ENCODE results near the gene HNRNPA2B1. TPM values are rescaled to one million over a fixed set of nuclear protein-coding genes. Genes with fewer than 3 reads are reported as not detected.

HNRNPA2B1 gene
- total RNA-seq, 1 experiment from 2014 or later: 1,101 TPM

DNA sequence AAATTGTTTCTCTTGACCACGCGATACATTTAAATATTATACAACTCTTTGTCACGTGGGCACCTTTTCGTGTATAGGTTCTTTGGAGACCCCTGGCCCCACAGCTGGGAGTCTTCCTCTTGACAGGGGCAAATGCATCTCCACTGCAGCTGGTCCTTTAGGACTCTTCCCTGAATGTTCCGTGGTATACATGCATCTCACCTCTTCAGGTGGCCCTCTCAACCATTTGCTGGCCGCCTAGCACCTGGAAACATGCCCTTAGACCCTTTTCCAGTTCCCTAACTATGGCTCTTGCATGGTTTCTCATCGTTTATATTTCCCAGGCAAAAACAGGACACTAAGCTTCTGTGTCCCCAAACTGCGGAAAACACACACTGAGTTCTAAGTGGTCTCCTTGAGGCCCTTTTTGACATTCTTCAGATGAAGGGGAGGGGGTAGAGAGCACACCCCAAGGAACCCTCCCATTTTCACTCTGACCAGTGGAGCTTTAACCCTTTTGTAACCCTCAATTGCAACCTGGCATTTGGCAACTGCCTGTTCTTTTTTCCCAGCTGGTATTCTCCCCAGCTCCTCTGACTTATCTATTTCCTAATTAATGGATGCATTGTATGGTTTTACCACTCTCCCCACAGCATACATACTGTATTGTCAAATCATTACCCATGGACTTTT lies 20.6 kb downstream of the HNRNPA2B1 start (continued):
- TF ChIP-seq, protein P1, sequence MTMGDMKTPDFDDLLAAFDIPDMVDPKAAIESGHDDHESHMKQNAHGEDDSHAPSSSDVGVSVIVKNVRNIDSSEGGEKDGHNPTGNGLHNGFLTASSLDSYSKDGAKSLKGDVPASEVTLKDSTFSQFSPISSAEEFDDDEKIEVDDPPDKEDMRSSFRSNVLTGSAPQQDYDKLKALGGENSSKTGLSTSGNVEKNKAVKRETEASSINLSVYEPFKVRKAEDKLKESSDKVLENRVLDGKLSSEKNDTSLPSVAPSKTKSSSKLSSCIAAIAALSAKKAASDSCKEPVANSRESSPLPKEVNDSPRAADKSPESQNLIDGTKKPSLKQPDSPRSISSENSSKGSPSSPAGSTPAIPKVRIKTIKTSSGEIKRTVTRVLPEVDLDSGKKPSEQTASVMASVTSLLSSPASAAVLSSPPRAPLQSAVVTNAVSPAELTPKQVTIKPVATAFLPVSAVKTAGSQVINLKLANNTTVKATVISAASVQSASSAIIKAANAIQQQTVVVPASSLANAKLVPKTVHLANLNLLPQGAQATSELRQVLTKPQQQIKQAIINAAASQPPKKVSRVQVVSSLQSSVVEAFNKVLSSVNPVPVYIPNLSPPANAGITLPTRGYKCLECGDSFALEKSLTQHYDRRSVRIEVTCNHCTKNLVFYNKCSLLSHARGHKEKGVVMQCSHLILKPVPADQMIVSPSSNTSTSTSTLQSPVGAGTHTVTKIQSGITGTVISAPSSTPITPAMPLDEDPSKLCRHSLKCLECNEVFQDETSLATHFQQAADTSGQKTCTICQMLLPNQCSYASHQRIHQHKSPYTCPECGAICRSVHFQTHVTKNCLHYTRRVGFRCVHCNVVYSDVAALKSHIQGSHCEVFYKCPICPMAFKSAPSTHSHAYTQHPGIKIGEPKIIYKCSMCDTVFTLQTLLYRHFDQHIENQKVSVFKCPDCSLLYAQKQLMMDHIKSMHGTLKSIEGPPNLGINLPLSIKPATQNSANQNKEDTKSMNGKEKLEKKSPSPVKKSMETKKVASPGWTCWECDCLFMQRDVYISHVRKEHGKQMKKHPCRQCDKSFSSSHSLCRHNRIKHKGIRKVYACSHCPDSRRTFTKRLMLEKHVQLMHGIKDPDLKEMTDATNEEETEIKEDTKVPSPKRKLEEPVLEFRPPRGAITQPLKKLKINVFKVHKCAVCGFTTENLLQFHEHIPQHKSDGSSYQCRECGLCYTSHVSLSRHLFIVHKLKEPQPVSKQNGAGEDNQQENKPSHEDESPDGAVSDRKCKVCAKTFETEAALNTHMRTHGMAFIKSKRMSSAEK (CRISPR knock-in tag; IDR thresholded peaks at IDR 0.05; ENCODE audit: borderline replicate concordance): no peak
- TF ChIP-seq ZNF396 (CRISPR knock-in tag; IDR thresholded peaks at IDR 0.05; ENCODE audit: borderline replicate concordance): no peak
- TF ChIP-seq, protein P2, sequence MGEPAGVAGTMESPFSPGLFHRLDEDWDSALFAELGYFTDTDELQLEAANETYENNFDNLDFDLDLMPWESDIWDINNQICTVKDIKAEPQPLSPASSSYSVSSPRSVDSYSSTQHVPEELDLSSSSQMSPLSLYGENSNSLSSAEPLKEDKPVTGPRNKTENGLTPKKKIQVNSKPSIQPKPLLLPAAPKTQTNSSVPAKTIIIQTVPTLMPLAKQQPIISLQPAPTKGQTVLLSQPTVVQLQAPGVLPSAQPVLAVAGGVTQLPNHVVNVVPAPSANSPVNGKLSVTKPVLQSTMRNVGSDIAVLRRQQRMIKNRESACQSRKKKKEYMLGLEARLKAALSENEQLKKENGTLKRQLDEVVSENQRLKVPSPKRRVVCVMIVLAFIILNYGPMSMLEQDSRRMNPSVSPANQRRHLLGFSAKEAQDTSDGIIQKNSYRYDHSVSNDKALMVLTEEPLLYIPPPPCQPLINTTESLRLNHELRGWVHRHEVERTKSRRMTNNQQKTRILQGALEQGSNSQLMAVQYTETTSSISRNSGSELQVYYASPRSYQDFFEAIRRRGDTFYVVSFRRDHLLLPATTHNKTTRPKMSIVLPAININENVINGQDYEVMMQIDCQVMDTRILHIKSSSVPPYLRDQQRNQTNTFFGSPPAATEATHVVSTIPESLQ (CRISPR knock-in tag; IDR thresholded peaks at IDR 0.05): no peak

DNA sequence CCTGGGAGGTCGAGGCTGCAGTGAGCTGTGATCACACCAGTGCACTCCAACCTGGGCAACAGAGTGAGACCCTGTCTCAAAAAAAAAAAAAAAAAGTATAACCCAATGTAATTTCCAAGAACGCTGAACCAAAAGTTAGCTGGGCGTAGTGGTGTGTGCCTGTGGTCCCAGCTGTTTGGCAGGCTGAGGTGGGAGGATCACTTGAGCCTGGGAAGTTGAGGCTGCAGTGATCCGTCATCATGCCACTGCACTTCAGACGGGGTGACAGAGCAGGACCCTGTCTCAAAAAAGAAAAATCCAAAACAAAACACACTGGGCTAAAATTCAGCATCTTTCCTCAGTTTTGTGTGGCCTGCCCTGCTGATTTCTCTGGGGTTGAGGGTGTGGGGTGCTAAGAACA lies 21.1 kb downstream of the HNRNPA2B1 start:
- DNase-seq (ENCODE audit: low spot score): no peak
- peaks cover 11% of the 10 kb centered on the region for H3K9me3 Mint-ChIP-seq
- TF ChIP-seq, protein P3, sequence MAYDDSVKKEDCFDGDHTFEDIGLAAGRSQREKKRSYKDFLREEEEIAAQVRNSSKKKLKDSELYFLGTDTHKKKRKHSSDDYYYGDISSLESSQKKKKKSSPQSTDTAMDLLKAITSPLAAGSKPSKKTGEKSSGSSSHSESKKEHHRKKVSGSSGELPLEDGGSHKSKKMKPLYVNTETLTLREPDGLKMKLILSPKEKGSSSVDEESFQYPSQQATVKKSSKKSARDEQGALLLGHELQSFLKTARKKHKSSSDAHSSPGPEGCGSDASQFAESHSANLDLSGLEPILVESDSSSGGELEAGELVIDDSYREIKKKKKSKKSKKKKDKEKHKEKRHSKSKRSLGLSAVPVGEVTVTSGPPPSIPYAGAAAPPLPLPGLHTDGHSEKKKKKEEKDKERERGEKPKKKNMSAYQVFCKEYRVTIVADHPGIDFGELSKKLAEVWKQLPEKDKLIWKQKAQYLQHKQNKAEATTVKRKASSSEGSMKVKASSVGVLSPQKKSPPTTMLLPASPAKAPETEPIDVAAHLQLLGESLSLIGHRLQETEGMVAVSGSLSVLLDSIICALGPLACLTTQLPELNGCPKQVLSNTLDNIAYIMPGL (CRISPR knock-in tag; IDR thresholded peaks at IDR 0.05): no peak
- TF ChIP-seq ZNF121 (CRISPR knock-in tag; IDR thresholded peaks at IDR 0.05): 0 out of 2 replicates have a peak, but pooled peaks have one; percentile 41
- TF ChIP-seq NFE2L1 (CRISPR knock-in tag; IDR thresholded peaks at IDR 0.05): no peak
- TF ChIP-seq GABPB1 (CRISPR knock-in tag; IDR thresholded peaks at IDR 0.05): no peak
- no peak for TF ChIP-seq ZNF317 (CRISPR knock-in tag; IDR thresholded peaks at IDR 0.05; ENCODE audit: borderline replicate concordance, low read depth)
- POLR2A ChIA-PET: interaction anchor here (0.7 to 1.3 kb wide), 3 partner anchors 10 to 29 kb away, joined by 3 to 5 read pairs (median 3); no protein-coding TSS in a partner anchor
- H3K4me3 Mint-ChIP-seq: no peak overlapping the region
- peaks cover 21% of the 10 kb centered on the region for H3K4me1 Mint-ChIP-seq
- CTCF ChIA-PET: interaction anchor here (0.6 to 2.2 kb wide), 3 partner anchors 87 to 286 kb away, joined by 4 to 12 read pairs (median 5); no protein-coding TSS in a partner anchor
- no peak overlapping the region for H3K27ac Mint-ChIP-seq
- no peaks in the 10 kb centered on the region for H3K27me3 Mint-ChIP-seq (ENCODE audit: low read depth)
- H3K36me3 Mint-ChIP-seq: peaks cover 64% of the 10 kb centered on the region
- ATAC-seq: no peak

DNA sequence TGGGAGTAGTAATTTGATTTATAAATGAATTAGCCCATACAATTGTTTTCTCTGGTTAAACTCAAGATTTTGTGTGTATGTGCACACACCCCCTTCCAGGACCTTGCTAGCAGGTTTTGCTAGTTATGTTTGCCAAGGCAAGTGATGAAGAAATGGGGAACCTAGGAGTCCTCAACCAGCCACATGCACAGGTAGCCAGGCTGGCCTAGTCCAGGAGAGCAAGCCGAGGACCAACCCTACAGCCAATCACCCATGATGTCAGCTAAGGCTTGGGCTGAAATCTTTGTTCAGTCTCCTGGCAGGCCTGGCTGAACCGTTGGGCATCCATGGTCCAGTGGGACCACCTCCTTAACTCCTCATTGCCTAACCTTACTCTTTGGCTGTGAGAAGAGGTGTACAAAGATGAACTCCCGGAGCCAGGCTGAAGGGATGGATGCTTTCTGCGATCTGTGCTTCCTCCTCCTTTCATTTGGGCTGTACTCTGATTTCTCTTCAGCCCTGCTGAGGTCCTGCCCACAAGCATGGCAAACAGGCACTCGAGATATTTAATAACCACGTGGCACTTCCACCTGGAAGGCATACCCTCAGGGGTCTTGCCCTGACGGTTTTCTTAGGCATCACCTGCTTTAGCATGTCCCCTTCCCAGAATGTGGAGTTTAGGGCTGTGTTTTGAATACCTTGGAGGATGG lies 22.1 kb downstream of the HNRNPA2B1 start:
- H3K36me3 Mint-ChIP-seq: peaks cover 69% of the 10 kb centered on the region
- H3K27ac Mint-ChIP-seq: no peak overlapping the region; the same call in 1 of the 2 replicates
- no peak overlapping the region for H3K4me3 Mint-ChIP-seq
- peaks cover 21% of the 10 kb centered on the region for H3K9me3 Mint-ChIP-seq
- peaks cover 17% of the 10 kb centered on the region for H3K4me1 Mint-ChIP-seq
- CTCF ChIA-PET: no interaction called here
- H3K27me3 Mint-ChIP-seq (ENCODE audit: low read depth): no peaks in the 10 kb centered on the region; the same call in 1 of the 2 replicates
- ATAC-seq: no peak
- POLR2A ChIA-PET: interaction anchor here (1.3 kb wide), 1 partner anchor 13 kb away, joined by 3 read pairs; no protein-coding TSS in a partner anchor
- no peak for DNase-seq (ENCODE audit: low spot score)
- TF ChIP-seq HMGA2 (CRISPR knock-in tag; IDR thresholded peaks at IDR 0.05) (no peak), EMX1 (CRISPR knock-in tag; IDR thresholded peaks at IDR 0.05) (no peak), MYBL2 (CRISPR knock-in tag; IDR thresholded peaks at IDR 0.05) (no peak), CREB1 (CRISPR knock-in tag; IDR thresholded peaks at IDR 0.05) (no peak)
- TF ChIP-seq, protein P4, sequence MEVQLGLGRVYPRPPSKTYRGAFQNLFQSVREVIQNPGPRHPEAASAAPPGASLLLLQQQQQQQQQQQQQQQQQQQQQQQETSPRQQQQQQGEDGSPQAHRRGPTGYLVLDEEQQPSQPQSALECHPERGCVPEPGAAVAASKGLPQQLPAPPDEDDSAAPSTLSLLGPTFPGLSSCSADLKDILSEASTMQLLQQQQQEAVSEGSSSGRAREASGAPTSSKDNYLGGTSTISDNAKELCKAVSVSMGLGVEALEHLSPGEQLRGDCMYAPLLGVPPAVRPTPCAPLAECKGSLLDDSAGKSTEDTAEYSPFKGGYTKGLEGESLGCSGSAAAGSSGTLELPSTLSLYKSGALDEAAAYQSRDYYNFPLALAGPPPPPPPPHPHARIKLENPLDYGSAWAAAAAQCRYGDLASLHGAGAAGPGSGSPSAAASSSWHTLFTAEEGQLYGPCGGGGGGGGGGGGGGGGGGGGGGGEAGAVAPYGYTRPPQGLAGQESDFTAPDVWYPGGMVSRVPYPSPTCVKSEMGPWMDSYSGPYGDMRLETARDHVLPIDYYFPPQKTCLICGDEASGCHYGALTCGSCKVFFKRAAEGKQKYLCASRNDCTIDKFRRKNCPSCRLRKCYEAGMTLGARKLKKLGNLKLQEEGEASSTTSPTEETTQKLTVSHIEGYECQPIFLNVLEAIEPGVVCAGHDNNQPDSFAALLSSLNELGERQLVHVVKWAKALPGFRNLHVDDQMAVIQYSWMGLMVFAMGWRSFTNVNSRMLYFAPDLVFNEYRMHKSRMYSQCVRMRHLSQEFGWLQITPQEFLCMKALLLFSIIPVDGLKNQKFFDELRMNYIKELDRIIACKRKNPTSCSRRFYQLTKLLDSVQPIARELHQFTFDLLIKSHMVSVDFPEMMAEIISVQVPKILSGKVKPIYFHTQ (CRISPR knock-in tag; IDR thresholded peaks at IDR 0.05): no peak
- TF ChIP-seq, protein P5, sequence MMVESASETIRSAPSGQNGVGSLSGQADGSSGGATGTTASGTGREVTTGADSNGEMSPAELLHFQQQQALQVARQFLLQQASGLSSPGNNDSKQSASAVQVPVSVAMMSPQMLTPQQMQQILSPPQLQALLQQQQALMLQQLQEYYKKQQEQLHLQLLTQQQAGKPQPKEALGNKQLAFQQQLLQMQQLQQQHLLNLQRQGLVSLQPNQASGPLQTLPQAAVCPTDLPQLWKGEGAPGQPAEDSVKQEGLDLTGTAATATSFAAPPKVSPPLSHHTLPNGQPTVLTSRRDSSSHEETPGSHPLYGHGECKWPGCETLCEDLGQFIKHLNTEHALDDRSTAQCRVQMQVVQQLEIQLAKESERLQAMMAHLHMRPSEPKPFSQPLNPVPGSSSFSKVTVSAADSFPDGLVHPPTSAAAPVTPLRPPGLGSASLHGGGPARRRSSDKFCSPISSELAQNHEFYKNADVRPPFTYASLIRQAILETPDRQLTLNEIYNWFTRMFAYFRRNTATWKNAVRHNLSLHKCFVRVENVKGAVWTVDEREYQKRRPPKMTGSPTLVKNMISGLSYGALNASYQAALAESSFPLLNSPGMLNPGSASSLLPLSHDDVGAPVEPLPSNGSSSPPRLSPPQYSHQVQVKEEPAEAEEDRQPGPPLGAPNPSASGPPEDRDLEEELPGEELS (CRISPR knock-in tag; IDR thresholded peaks at IDR 0.05): no peak
